Measurements from ENCODE around the gene CYB5RL.
"Not testable (repeated sequence)": the region's sequence is repeated elsewhere in the genome, so short reads cannot be mapped to it uniquely, and the experiment has no call there.

Gene CYB5RL

GRCh38 chr1:54218883-54219687 lies 19.3 kb upstream of the CYB5RL start:
- no peaks in the 10 kb centered on the region for H3K9me3 ChIP-seq (ENCODE audit: control insufficient read depth in 2 of 2, low read length in 2 of 2)
- peaks cover 16 to 17% of the 10 kb centered on the region in 2 donors for H3K4me1 ChIP-seq (ENCODE audit: control insufficient read depth in 2 of 2, insufficient read depth in 2 of 2, low read length in 2 of 2)
- H3K27me3 ChIP-seq (ENCODE audit: control insufficient read depth in 2 of 2, insufficient read depth in 2 of 2, low read length in 2 of 2): no peaks in the 10 kb centered on the region
- peak overlapping the region; percentile 69 to 71 for H3K27ac ChIP-seq (ENCODE audit: low read depth in 2 of 2, low read length in 2 of 2)
- no peak overlapping the region for H3K4me3 ChIP-seq (ENCODE audit: low read length in 2 of 2)
- peak overlapping the region in 1 of 2 donors; percentile 3 for H3K9ac ChIP-seq (ENCODE audit: low read depth in 1 of 2, low read length in 2 of 2)
- H3K36me3 ChIP-seq (ENCODE audit: control insufficient read depth in 2 of 2, insufficient read depth in 2 of 2, low read length in 2 of 2): peaks cover 39 to 57% of the 10 kb centered on the region in 2 donors

- H3K9ac ChIP-seq (ENCODE audit: low read depth in 1 of 2, low read length in 2 of 2): no peak overlapping the region
- no peaks in the 10 kb centered on the region for H3K27me3 ChIP-seq (ENCODE audit: control insufficient read depth in 2 of 2, insufficient read depth in 2 of 2, low read length in 2 of 2)
- peaks cover 16 to 17% of the 10 kb centered on the region in 2 donors for H3K4me1 ChIP-seq (ENCODE audit: control insufficient read depth in 2 of 2, insufficient read depth in 2 of 2, low read length in 2 of 2)
- no peak overlapping the region for H3K27ac ChIP-seq (ENCODE audit: low read depth in 2 of 2, low read length in 2 of 2)
- no peak overlapping the region for H3K4me3 ChIP-seq (ENCODE audit: low read length in 2 of 2)
- peaks cover 60 to 83% of the 10 kb centered on the region in 2 donors for H3K36me3 ChIP-seq (ENCODE audit: control insufficient read depth in 2 of 2, insufficient read depth in 2 of 2, low read length in 2 of 2)
- H3K9me3 ChIP-seq (ENCODE audit: control insufficient read depth in 2 of 2, low read length in 2 of 2): no peaks in the 10 kb centered on the region
Measured at GRCh38 chr1:54215523-54215922, 15.7 kb upstream of the CYB5RL start.

- H3K4me3 ChIP-seq (ENCODE audit: low read length in 2 of 2): no peak overlapping the region
- no peaks in the 10 kb centered on the region for H3K27me3 ChIP-seq (ENCODE audit: control insufficient read depth in 2 of 2, insufficient read depth in 2 of 2, low read length in 2 of 2)
- H3K9me3 ChIP-seq (ENCODE audit: control insufficient read depth in 2 of 2, low read length in 2 of 2): no peaks in the 10 kb centered on the region
- peaks cover 69 to 86% of the 10 kb centered on the region in 2 donors for H3K36me3 ChIP-seq (ENCODE audit: control insufficient read depth in 2 of 2, insufficient read depth in 2 of 2, low read length in 2 of 2)
- no peak overlapping the region for H3K27ac ChIP-seq (ENCODE audit: low read depth in 2 of 2, low read length in 2 of 2)
- no peak overlapping the region for H3K9ac ChIP-seq (ENCODE audit: low read depth in 1 of 2, low read length in 2 of 2)
- no peaks in the 10 kb centered on the region for H3K4me1 ChIP-seq (ENCODE audit: control insufficient read depth in 2 of 2, insufficient read depth in 2 of 2, low read length in 2 of 2)
Measured at GRCh38 chr1:54212872-54213271, 13.0 kb upstream of the CYB5RL start.

DNA sequence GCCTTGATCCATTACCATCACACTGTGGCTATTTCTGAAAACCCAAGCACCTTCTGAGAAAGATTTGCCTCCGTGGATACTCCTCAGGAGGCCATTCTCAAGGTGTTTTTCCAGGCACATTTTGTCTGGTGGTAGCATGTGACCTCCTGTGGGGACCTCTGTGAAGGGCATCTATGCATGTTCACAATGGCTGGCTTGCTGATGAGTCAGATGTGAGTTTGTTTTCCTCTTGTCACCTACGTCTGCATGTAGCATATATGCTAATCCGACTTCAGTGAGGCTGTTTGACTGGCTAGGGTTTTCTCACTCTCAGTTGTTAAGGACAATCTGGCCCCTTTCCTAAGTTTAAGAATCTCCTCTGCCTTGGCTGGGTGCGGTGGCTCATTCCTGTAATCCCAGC lies 8.1 kb upstream of the CYB5RL start:
- H3K36me3 ChIP-seq (ENCODE audit: control insufficient read depth in 2 of 2, insufficient read depth in 2 of 2, low read length in 2 of 2): peaks cover 49 to 64% of the 10 kb centered on the region in 2 donors
- not testable (repeated sequence) for H3K9ac ChIP-seq (ENCODE audit: low read depth in 1 of 2, low read length in 2 of 2); H3K9me3 ChIP-seq (ENCODE audit: control insufficient read depth in 2 of 2, low read length in 2 of 2); H3K27ac ChIP-seq (ENCODE audit: low read depth in 2 of 2, low read length in 2 of 2); H3K4me1 ChIP-seq (ENCODE audit: control insufficient read depth in 2 of 2, insufficient read depth in 2 of 2, low read length in 2 of 2); H3K27me3 ChIP-seq (ENCODE audit: control insufficient read depth in 2 of 2, insufficient read depth in 2 of 2, low read length in 2 of 2); H3K4me3 ChIP-seq (ENCODE audit: low read length in 2 of 2)

DNA sequence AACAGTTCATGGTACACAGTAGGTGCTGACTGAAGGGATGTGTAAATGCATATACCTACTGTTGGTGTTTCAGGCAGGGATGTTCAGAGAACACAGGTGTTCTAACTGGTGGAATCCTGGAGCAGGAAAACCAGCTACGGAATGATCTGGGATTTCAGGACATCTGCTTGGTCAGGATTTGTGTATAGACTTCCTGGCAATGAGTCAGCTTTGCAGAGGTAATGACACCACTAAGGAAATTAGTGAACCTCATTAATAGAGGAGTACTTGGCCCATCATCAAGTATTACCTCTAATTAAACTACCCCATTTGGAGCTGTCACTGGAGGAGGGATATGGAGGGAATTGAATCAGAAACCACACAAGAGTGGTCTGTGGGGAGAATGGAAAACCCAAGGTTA lies 7.5 kb upstream of the CYB5RL start:
- no peaks in the 10 kb centered on the region for H3K4me1 ChIP-seq (ENCODE audit: control insufficient read depth in 2 of 2, insufficient read depth in 2 of 2, low read length in 2 of 2)
- H3K9ac ChIP-seq (ENCODE audit: low read depth in 1 of 2, low read length in 2 of 2): no peak overlapping the region
- H3K9me3 ChIP-seq (ENCODE audit: control insufficient read depth in 2 of 2, low read length in 2 of 2): no peaks in the 10 kb centered on the region
- no peak overlapping the region for H3K4me3 ChIP-seq (ENCODE audit: low read length in 2 of 2)
- no peaks in the 10 kb centered on the region for H3K27me3 ChIP-seq (ENCODE audit: control insufficient read depth in 2 of 2, insufficient read depth in 2 of 2, low read length in 2 of 2)
- H3K36me3 ChIP-seq (ENCODE audit: control insufficient read depth in 2 of 2, insufficient read depth in 2 of 2, low read length in 2 of 2): peaks cover 43 to 61% of the 10 kb centered on the region in 2 donors
- H3K27ac ChIP-seq (ENCODE audit: low read depth in 2 of 2, low read length in 2 of 2): no peak overlapping the region

- Histone ChIP-seq H3K9ac (ENCODE audit: low read depth in 1 of 2, low read length in 2 of 2) (no peak overlapping the region), H3K27me3 (ENCODE audit: control insufficient read depth in 2 of 2, insufficient read depth in 2 of 2, low read length in 2 of 2) (no peaks in the 10 kb centered on the region), H3K27ac (ENCODE audit: low read depth in 2 of 2, low read length in 2 of 2) (no peak overlapping the region), H3K36me3 (ENCODE audit: control insufficient read depth in 2 of 2, insufficient read depth in 2 of 2, low read length in 2 of 2) (peaks cover 22 to 35% of the 10 kb centered on the region in 2 donors), H3K4me3 (ENCODE audit: low read length in 2 of 2) (no peak overlapping the region), H3K9me3 (ENCODE audit: control insufficient read depth in 2 of 2, low read length in 2 of 2) (no peaks in the 10 kb centered on the region), H3K4me1 (ENCODE audit: control insufficient read depth in 2 of 2, insufficient read depth in 2 of 2, low read length in 2 of 2) (peaks cover 6 to 14% of the 10 kb centered on the region in 2 donors)
Measured at GRCh38 chr1:54204199-54204598, 4.4 kb upstream of the CYB5RL start.

- no peak overlapping the region for H3K27ac ChIP-seq (ENCODE audit: low read depth in 2 of 2, low read length in 2 of 2)
- no peaks in the 10 kb centered on the region for H3K9me3 ChIP-seq (ENCODE audit: control insufficient read depth in 2 of 2, low read length in 2 of 2)
Measured at GRCh38 chr1:54200519-54200997, 728 bp upstream of the CYB5RL start.

DNA sequence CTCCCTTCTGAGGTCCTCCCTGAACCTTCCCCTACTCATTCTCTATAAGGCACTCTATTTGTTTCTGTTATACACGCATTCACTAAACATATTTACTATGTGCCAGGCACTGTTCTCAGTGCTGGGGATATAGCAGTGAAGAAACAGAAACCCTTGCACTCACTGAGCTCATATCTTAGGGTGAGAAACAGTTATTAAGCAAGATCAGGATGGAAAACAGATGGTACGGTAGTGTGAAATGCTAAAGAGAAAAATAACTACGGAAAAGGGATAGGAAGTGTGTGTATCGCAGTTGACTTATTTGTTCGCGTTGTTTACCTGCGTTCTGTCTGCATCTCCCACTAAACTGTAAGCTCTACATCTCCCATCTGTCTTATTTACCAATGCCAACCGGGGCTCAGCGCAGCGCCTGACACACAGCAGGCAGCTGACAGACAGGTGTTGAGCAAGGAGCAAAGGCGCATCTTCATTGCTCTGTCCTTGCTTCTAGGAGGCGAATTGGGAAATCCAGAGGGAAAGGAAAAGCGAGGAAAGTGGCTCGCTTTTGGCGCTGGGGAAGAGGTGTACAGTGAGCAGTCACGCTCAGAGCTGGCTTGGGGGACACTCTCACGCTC lies 572 bp downstream of the CYB5RL start:
- no peaks in the 10 kb centered on the region for H3K9me3 ChIP-seq (ENCODE audit: control insufficient read depth in 2 of 2, low read length in 2 of 2)
- peak overlapping the region; percentile 83 to 91 for H3K9ac ChIP-seq (ENCODE audit: low read depth in 1 of 2, low read length in 2 of 2)
- H3K27me3 ChIP-seq (ENCODE audit: control insufficient read depth in 2 of 2, insufficient read depth in 2 of 2, low read length in 2 of 2): no peaks in the 10 kb centered on the region
- H3K4me1 ChIP-seq (ENCODE audit: control insufficient read depth in 2 of 2, insufficient read depth in 2 of 2, low read length in 2 of 2): peaks cover 6 to 16% of the 10 kb centered on the region in 2 donors
- H3K36me3 ChIP-seq (ENCODE audit: control insufficient read depth in 2 of 2, insufficient read depth in 2 of 2, low read length in 2 of 2): peaks cover 7 to 17% of the 10 kb centered on the region in 2 donors
- H3K4me3 ChIP-seq (ENCODE audit: low read length in 2 of 2): peak overlapping the region; percentile 95 to 98
- H3K27ac ChIP-seq (ENCODE audit: low read depth in 2 of 2, low read length in 2 of 2): peak overlapping the region in 1 of 2 donors; percentile 39

More at GRCh38 chr1:54200519-54200997, 728 bp upstream of the CYB5RL start:
- Histone ChIP-seq H3K4me3 (ENCODE audit: low read length in 2 of 2) (peak overlapping the region; percentile 95 to 98), H3K27me3 (ENCODE audit: control insufficient read depth in 2 of 2, insufficient read depth in 2 of 2, low read length in 2 of 2) (no peaks in the 10 kb centered on the region), H3K4me1 (ENCODE audit: control insufficient read depth in 2 of 2, insufficient read depth in 2 of 2, low read length in 2 of 2) (peaks cover 6 to 16% of the 10 kb centered on the region in 2 donors), H3K9ac (ENCODE audit: low read depth in 1 of 2, low read length in 2 of 2) (peak overlapping the region; percentile 83 to 91), H3K36me3 (ENCODE audit: control insufficient read depth in 2 of 2, insufficient read depth in 2 of 2, low read length in 2 of 2) (peaks cover 8 to 16% of the 10 kb centered on the region in 2 donors)

- Histone ChIP-seq H3K4me3 (ENCODE audit: low read length in 2 of 2) (no peak overlapping the region), H3K36me3 (ENCODE audit: control insufficient read depth in 2 of 2, insufficient read depth in 2 of 2, low read length in 2 of 2) (peaks cover 15 to 18% of the 10 kb centered on the region in 2 donors), H3K27me3 (ENCODE audit: control insufficient read depth in 2 of 2, insufficient read depth in 2 of 2, low read length in 2 of 2) (no peaks in the 10 kb centered on the region), H3K27ac (ENCODE audit: low read depth in 2 of 2, low read length in 2 of 2) (no peak overlapping the region), H3K9ac (ENCODE audit: low read depth in 1 of 2, low read length in 2 of 2) (no peak overlapping the region), H3K4me1 (ENCODE audit: control insufficient read depth in 2 of 2, insufficient read depth in 2 of 2, low read length in 2 of 2) (no peaks in the 10 kb centered on the region), H3K9me3 (ENCODE audit: control insufficient read depth in 2 of 2, low read length in 2 of 2) (no peaks in the 10 kb centered on the region)
Measured at GRCh38 chr1:54193453-54193852, 6.4 kb downstream of the CYB5RL start.

- no peak overlapping the region for H3K9ac ChIP-seq (ENCODE audit: low read depth in 1 of 2, low read length in 2 of 2)
- no peak overlapping the region for H3K27ac ChIP-seq (ENCODE audit: low read depth in 2 of 2, low read length in 2 of 2)
- H3K4me1 ChIP-seq (ENCODE audit: control insufficient read depth in 2 of 2, insufficient read depth in 2 of 2, low read length in 2 of 2): no peaks in the 10 kb centered on the region
- H3K27me3 ChIP-seq (ENCODE audit: control insufficient read depth in 2 of 2, insufficient read depth in 2 of 2, low read length in 2 of 2): no peaks in the 10 kb centered on the region
- no peak overlapping the region for H3K4me3 ChIP-seq (ENCODE audit: low read length in 2 of 2)
- peaks cover 17 to 18% of the 10 kb centered on the region in 2 donors for H3K36me3 ChIP-seq (ENCODE audit: control insufficient read depth in 2 of 2, insufficient read depth in 2 of 2, low read length in 2 of 2)
- no peaks in the 10 kb centered on the region for H3K9me3 ChIP-seq (ENCODE audit: control insufficient read depth in 2 of 2, low read length in 2 of 2)
Measured at GRCh38 chr1:54191525-54191924, 8.3 kb downstream of the CYB5RL start.
